A172 (cell line): Measurements from ENCODE around the gene NR1D1. TPM values are rescaled to one million over a fixed set of nuclear protein-coding genes. Genes with fewer than 3 reads are reported as not detected.
"Not testable (repeated sequence)": the region's sequence is repeated elsewhere in the genome, so short reads cannot be mapped to it uniquely, and the experiment has no call there.

ENCODE experiments used
- DNase-seq: peaks from one replicate; pipeline ENCODE4 v3.0.0-alpha.2; 2015; ENCODE audit warnings: low spot score
- total RNA-seq: library from RNA; depleted of rRNA; stranded (reverse); fragments of >200 nt; shearing (Covaris generic); gene quantifications from 2 replicates; pipeline ENCODE4 v1.2.3, GENCODE V29; 2014; rRNA removed

Gene NR1D1
- total RNA-seq: 1.1 and 2.2 TPM in 2 replicates

DNA sequence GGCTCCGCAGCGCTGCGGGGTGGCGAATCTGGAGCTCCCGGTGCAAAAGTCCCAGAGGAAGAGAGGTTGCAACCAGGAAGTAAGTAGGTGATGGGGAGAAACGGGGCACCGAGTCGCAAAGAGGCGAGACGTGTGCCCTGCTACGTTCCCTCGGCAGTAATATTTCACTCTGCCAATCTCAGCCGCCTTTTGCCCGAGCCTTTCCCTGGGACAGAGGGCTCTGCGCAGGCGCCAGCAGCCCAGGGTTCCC, at the start of gene NR1D1:
Gene NR1D1 (minus strand): TSS at position 171 of the 250 bp plus-strand sequence. CDS start 495 bp downstream, outside the sequence.
- DNase-seq: no peak

DNA sequence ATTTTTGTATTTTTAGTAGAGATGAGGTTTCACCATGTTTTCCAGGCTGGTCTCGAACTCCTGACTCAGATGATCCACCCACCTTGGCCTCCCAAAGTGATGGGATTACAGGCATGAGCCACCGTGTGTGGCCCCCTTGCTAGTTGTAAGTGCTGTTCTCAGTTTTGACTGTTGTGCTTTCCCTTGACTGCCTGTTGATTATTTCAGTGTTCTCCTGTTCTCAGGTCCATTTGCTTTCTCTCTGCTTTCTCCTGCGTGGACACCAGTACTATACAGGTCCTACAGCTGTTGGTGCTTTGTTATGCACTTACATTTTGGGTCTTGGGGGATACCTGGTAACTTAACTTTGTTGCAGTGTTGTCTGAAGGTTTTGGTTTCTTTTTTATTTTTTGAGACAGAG, 48.1 kb upstream of the NR1D1 start:
- DNase-seq: no peak

DNA sequence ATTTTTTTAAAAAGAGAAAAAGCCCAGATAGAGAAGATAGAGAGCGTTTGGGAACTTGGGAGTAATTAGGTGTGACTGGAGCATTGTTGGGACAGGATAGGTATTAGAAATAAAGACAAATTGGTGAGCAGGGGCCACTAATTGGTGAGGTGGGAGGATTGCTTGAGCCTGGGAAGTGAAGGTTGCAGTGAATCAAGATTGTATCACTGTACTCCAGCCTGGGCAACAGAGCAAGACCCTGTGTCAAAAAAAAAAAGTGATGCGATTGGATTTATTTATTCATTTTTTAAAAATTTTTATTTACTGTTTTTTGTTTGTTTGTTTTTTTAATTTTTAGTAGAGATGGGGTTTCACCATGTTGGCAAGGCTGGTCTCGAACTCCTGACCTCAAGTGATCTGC, 45.1 kb upstream of the NR1D1 start:
- no peak for DNase-seq

DNA sequence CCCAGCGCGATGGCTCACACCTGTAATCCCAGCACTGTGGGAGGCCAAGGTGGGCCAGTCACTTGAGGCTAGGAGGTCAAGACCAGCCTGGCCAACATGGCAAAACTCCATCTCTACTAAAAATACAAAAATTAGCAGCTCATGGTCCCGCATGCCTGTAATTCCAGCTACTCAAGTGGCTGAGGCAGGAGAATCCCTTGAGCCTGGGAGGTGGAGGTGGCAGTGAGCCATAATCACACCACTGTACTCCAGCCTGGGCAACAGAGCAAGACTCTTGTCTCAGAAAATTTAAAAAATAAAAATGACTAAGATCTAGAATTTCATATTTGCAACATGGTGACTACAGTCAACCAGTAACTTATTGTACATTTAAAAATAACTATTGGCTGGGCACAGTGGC, 42.8 kb upstream of the NR1D1 start:
- DNase-seq: not testable (repeated sequence)

DNA sequence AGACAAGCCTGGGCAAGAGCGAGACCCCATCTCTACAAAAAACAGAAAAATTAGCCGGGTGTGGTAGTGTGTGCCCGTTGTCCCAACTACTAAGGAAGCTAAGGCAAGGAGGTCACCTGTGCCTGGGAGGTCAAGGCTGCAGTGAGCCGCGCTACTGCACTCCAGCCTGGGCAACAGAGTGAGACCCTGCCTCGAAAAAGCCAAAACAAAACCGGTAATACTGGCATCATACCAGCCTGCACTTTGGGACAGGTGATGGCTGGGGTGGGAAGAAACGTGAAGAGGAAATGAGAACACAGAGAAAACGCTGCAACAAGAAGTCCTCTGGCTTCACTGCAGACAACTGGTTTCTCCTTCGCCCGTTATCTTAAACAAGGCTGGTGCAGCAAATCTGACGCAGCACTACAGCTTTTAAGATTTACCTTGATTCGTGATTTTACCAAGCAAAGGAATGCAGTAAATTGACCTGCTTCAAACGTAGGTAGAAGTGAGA, 39.2 kb upstream of the NR1D1 start:
- DNase-seq: no peak

DNA sequence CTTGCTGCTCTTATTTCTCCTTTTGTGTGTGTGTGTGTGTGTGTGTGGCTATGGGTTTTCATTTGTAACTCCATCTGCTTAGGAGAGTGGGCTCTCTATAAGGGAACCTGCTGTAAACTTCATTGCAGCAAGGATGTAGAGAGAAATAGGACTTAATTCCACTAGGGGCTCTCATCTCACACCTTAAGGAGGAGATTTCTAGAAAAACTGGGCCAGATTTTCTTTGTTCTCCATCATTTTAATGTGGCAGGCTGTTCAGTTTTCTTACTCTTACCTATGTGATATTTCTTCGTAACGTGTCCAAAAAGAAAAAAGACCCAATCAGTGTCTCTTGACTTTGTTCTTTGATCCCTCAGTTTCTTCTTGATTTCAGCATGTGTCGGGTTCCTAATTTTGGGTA, 35.4 kb upstream of the NR1D1 start:
- no peak for DNase-seq

DNA sequence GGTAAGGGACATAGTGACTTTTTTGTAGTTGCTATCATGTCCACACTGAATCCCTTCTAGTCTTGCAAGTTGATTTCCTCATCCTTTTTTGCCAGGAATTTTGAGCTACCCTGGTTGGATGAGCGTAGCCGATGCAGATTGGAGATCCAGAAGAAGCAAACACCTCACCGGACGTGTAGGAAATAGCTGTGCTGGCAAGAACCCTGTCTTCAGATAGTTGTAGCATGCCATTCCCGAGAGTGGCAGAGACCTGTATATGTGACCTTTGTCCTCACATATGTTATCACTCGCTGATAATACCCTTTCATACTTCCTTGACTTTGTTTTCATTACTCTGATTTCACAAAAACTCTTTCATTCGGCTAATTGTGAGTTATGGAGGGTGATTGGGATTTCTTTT, 33.8 kb upstream of the NR1D1 start:
- DNase-seq: no peak

DNA sequence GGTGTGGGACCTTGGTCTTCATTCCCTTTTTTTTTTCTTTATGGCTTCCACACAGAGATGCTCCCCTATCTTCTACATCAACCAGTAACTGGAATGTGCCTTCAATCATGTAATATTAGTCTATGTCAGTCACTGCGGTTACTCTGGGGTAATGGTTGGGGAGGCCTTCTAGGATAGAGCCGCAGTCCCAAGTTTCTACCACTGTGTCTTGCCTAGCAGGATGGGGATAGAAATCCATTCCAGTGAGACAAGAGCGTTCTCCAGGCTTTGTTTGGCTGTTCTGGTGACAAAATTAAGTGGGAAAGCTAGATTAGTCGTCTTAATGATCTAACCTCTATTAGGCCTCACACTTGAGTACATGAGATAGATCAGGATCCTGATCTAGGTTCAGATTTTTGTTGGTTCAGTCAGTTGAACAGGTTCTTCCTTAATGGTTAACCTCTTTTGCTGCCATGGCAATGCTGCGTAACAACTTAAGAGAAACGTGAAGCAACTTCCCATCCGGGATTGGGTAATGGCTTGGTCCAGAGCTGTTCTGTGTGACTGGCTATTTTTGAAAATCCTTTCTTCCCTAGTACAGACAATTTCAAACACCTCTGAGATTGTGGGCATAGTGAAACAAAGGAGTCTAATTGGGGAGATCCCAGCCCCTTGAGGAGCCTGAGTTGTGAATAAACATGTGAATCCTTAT, 30.1 kb upstream of the NR1D1 start:
- no peak for DNase-seq

DNA sequence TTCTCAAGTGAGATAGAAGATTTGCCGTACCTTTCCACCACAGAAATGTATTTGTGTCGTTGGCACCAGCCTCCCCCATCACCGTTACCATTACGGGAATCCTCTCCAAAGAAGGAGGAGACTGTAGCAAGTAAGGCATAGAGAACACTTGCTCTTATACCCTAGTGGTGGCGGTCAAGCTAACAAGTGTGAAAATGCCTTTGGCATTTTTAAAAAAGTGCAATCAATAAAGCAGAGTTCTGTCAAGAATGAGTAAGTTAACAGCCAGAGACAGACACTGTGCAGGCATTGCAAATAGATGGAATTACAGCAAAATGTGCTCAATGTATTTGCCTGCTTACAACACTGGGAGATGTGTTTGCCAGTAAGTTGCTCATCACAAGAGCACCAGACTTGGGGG, 29.1 kb upstream of the NR1D1 start:
- DNase-seq: no peak

DNA sequence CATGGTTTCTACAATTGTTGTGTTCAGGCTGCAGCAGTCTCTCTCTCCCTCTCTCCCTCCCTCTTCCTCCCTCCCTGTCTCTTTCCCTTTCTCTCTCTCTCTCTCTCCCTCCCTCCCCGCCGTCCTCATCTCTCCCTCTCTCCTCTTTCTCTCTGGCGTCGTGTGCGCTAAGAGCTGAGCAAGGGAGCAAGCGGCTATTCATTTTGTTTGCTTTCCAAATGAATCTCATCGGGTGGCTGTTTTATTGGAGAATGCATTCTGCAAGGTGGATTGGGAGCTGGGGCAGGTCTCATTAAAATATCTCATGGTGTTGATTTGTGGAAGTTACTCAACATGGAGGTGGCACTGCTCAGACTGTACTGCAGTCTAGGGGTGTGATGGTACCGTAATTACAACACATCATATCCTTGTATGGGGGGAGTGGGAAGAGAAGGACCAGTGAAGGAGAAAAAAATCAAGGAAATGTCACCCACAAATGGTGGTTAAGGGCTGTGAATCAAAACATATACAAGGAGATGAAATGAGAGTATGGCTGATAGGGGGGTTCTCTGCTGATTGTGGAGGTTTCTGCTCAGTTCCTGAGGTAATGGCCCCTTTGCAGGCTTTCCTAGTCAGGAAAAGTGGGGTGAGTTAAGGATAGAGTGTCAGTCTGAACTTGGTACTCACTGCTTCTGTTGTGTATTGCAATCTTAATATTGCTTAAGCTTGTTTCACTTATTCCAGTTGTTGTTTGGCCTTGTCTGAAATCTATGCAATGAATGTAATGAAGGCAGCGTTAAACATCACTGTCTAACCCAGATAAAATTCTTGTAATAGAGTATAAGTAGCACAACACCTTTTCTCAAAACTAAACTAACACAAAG, 24.1 kb upstream of the NR1D1 start:
- DNase-seq: peak; percentile 41

DNA sequence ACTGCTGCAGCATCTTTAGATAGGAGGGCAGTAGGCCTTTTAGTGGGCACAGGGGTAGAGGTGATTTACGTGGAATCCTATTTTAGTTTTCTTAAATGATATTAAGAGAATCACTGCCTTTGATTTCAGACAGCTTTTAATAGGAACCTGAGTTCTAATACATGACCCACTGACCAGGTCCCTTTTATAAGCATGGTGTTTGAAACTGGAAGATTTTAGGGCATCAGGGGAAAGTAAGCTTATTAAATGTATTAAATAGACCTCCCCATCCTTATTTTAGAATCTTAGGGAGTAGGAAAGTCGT, 23.4 kb upstream of the NR1D1 start:
- DNase-seq: no peak

DNA sequence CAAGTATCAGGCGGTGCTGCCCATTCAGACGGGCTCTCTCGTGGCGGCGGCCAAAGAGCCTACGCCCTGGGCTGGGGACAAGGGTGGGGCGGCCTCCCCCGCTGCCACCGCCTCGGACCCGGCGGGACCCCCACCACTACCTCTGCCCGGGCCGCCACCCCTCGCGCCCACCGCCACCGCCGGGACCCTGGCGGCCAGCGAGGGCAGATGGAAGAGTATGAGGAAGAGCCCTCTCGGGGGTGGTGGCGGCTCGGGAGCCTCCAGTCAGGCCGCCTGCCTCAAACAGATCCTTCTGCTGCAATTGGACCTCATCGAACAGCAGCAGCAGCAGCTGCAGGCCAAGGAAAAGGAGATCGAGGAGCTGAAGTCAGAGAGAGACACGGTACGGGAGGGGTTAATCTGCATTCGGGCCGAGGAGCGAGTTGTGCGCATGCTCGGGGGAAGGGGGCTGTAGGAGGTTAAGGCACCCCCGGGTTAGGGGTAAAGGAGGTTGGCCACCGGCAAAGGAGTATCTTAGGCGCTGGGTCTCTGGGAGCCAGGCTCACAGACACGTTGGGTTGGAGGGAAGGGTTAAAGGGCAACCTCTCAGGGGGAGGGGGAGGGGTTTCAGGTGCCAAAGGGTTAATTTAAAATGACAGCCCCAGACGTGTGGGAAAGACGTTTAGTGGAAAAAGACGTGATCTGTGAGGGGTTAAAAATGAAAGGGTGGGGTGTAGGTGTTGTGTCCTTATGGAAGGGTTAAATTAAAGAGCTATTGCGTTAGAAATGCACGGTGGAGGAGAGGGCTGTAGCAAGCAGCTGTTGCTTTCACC, 22.8 kb upstream of the NR1D1 start:
- peak; percentile 32 for DNase-seq

DNA sequence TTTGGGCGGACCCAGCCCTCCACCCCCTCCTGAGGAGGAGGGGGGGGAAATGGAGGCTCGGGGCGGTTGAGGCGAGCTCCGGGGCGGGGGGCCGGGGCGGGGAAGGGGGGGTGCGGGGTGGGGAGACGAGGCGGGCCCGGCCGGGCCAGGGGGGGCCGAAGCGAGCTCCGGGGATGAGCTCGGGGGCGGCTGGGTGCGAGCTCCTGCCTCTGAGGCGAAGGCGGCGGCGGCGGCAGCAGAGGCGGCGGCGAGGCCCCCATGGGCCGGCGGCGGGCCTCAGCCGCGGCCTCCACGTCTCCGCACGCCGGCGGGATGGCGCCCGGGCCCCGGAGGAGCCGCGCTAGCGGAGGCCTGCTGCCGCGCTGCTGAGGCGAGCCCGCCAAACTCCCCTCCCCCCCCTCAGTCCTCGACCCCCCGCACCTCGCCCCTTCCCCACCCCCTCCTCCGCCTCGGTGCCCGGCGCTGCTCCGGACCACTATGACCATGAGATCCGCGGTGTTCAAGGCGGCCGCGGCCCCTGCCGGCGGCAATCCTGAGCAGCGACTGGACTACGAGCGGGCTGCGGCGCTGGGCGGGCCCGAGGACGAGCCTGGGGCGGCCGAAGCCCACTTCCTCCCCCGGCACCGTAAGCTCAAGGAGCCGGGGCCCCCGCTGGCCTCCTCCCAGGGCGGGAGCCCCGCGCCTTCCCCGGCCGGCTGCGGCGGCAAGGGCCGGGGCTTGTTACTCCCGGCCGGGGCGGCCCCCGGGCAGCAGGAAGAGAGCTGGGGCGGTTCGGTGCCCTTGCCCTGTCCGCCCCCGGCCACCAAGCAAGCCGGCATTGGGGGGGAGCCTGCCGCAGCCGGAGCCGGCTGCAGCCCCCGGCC, 22.0 kb upstream of the NR1D1 start:
- no peak for DNase-seq

DNA sequence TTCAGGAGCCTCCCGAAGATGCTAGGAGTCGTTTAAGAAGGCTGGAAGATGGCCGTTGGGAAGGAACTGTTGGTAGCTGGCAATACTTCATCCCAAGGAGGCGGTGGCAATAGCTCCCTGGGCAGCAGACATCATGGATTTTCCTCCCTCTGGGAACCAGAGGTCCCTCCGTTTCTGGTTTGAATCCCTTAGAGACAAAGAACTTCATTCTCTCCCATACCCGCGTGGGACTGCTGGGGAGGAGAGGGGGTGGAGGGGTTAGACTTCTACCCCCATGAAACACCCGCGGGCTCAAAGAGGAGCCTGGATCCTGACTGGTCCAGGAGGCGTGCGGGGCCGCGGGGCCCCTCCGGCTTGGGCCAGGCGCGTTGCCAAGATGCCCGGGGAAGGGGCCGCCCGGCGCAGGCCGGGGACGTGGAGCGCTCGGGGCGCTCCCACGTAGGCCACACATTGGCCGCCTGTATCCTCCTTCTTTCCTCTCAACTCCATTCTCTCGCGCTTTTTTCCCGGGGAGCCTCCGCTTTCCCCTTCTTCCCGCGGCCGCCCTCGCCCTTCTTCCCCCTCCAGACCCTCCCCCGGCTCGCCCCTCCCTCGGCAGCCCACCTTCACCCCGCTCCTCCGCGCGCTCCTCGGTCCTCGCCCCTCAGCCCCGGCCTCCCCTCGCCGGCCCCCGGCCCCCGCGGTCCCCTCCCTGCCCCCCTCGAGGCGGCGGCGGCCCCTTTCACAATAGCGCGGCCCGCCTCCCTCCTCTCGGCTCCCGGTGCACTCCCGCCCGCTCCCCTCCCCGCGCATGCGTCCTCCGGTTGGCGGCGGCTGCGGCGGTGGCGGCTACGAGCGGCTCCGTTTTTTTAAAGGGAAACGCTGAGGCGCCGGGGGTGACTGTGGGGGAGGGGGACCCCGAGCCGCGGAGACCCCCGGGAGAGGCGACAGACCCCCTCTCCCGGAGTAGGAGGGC, 21.1 kb upstream of the NR1D1 start, which contains the start of gene MSL1:
Gene MSL1 (plus strand): TSS at position 791 of the 955 bp plus-strand sequence. CDS start 642 bp downstream, outside the sequence.
- peak; percentile 65 for DNase-seq

DNA sequence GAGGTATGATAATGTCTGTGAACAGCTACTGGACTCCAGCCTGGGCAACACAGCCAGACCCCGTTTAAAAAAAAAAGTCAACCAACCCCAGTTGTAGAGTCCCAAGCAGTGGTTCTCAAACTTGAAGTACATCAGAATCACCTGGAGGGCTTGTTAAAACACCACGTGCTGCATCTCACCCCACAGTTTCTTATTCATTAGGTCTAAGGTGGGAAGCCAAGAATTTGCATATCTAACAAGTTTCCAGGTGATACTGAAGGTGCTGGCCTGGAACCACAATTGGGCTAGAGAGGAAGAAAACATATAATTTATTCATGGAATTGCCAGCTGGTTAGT, 14.7 kb upstream of the NR1D1 start:
- no peak for DNase-seq

DNA sequence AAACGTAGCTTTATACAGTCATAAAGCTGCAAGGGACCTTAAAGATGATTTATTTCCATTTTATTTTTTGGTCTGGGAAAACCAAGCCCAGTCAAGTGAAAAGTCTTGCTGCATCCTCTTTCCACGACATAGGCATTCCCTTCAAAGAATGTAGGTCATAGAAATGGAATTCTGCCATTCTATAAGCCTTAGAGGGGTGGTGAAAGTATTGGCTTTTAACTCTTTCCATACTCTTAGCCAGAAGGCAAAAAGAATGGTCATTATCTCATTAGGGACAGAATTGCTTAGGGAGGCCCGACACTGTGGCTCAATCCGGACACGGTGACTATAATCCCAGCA, 13.5 kb upstream of the NR1D1 start:
- DNase-seq: no peak

DNA sequence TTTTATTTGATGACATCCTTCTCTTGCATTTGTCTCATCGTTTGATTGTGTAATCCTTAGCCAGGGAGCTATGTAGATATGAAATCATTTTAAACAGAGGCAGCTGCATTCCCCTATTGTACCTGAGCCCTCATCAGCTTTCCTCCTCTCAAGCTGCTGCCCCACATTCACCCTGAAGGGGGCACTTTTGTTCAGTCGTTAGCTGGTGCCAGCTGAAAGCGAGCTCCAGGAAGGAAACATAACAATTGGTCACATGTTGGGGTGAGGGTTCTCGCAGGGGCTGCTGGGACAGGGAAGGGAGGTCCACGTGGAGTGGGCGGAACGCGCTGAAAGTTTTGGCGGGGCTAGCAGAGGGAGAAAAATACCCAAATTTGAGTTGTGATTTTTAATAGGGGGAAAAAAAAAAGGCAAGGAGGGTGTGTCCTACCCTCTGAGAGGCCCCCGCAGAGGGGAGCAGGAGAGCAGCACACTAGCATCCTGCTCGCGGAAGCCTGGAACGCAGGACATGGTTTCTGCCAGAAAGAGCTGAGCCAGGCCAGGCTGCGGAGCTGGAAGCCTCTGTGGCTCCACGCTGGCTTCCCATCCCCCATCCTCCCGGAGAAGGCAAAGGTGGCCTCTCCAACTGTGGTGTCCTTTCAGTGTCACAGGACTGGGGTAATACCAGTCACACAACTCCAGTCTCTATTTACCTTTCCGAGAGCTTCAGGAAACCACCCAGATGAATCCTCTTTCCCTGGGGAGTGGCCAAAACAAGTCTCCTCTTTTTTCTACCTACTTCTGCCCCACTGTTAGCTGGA, 12.9 kb upstream of the NR1D1 start:
- peak; percentile 94 for DNase-seq

DNA sequence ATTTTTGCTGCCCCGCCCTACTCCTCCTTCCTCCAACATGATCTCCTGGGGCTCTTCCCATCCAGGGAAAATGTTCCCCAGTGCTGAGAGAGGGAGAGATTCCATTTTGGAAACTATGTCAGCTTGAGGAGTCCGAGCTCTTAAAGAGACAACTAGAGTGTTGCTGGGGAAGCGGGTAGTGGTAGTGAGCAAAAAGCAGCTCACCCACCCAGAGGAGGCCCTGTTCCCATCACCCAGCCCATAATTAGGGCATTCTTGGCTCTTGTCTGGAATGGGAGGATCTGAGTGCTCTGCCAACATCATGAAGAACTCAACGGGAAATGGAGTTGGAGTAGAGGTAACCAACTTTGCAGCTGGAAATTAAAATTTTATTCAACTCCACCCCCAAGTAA, 12.3 kb upstream of the NR1D1 start:
- no peak for DNase-seq

DNA sequence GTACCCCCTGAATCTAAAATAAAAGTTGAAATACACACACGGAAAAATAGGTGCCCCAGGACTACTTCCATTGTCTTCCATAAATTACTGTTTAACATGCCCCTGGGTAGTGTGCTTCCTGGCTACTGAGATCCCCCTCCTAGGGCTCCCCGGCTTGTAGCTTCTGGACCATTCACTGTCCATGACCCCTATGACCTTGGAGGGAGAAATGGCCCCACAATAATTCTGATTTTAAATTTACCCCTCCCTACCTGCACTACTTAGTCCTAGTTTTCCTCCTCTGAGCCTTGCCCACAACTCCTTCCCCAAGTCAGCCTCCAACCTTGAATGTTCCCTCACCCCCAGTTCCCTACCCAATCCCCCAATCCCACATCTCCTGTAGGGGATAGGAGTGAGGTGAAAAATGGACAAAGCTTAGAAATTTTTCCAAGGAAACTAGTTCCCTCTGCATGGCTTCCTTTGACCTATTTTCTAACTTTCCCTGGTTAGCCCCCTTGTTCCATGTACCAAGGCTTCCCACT, 11.9 kb upstream of the NR1D1 start:
- DNase-seq: no peak
